ENCODE measurements around the gene HACD4.

HACD4 gene

DNA sequence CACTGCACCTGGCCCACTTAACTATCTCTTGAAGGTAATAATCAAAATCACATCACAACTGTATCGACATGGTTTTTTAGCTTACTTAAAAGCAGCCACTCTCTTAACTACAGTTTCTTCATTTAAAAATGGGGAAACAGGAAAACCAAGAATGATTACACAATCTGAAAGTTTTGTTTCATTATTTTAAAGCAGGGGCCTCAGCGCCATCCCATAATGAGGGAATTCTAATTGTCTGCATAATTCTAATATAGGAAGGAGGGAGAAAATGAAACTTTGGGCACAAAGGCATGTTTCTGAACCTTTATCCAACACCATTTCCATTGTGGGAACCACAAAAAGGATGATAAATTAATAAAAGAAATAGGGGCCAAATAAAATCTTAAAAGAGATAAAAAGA, 7.6 kb downstream of the HACD4 start:
- DNase-seq (ENCODE audit: extremely low read depth, low read depth), result no peak
- no peak overlapping the region for H3K4me3 ChIP-seq (replicated peaks; ENCODE audit: low read depth, low read length)
- TF ChIP-seq, protein P1, sequence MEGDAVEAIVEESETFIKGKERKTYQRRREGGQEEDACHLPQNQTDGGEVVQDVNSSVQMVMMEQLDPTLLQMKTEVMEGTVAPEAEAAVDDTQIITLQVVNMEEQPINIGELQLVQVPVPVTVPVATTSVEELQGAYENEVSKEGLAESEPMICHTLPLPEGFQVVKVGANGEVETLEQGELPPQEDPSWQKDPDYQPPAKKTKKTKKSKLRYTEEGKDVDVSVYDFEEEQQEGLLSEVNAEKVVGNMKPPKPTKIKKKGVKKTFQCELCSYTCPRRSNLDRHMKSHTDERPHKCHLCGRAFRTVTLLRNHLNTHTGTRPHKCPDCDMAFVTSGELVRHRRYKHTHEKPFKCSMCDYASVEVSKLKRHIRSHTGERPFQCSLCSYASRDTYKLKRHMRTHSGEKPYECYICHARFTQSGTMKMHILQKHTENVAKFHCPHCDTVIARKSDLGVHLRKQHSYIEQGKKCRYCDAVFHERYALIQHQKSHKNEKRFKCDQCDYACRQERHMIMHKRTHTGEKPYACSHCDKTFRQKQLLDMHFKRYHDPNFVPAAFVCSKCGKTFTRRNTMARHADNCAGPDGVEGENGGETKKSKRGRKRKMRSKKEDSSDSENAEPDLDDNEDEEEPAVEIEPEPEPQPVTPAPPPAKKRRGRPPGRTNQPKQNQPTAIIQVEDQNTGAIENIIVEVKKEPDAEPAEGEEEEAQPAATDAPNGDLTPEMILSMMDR (IDR thresholded peaks at IDR 0.05; ENCODE audit: low read depth, low read length, missing control alignments), result no peak

- DNase-seq (ENCODE audit: extremely low read depth, low read depth), result no peak
- H3K4me3 ChIP-seq (replicated peaks; ENCODE audit: low read depth, low read length), result no peak overlapping the region
- TF ChIP-seq, protein P1 (IDR thresholded peaks at IDR 0.05; ENCODE audit: low read depth, low read length, missing control alignments), result no peak
Observed at GRCh38 chr9:21018177-21018576, 13.3 kb downstream of the HACD4 start.

DNA sequence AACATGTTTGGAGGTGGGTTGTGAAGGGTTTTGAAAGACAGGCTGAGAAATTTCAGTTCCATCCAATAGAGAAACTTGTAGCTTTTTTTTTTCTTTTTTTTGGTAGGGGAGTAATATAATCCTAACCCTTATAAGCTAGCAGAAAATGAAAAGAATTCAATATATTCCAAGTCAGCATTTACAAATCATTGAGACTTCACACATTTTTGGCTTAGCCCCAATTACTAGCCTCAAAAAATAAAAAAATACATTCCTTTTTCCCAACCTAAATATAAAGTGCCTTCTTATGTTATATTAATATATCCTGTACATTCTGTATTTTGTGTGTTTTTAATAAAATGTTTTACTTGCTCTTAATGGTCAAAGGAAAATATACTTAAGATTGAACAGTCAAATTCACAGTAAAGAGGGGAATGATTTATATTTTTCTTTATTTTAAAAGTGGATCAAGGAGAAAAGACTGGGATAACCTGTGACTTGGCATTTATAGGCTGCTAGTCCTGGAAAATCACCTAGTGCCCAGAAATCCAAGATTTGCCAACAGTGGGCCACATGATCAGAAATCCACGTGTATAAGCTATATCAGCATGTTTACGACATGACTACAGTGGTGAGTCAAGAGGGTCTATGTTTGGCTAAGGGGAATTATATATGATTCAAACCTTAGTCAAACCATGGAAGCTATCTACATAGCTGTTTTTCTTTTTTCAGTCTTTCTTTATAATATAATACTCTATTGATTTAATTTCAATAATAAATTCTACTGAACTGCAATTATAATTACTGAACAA, 14.5 kb downstream of the HACD4 start:
- no peak overlapping the region for H3K4me3 ChIP-seq (replicated peaks; ENCODE audit: low read depth, low read length)
- TF ChIP-seq, protein P1 (IDR thresholded peaks at IDR 0.05; ENCODE audit: low read depth, low read length, missing control alignments), result no peak
- DNase-seq (ENCODE audit: extremely low read depth, low read depth), result no peak

- TF ChIP-seq, protein P1 (IDR thresholded peaks at IDR 0.05; ENCODE audit: low read depth, low read length, missing control alignments), result no peak
- H3K4me3 ChIP-seq (replicated peaks; ENCODE audit: low read depth, low read length), result no peak overlapping the region
- DNase-seq (ENCODE audit: extremely low read depth, low read depth), result no peak
Observed at GRCh38 chr9:21015995-21016394, 15.4 kb downstream of the HACD4 start.

DNA sequence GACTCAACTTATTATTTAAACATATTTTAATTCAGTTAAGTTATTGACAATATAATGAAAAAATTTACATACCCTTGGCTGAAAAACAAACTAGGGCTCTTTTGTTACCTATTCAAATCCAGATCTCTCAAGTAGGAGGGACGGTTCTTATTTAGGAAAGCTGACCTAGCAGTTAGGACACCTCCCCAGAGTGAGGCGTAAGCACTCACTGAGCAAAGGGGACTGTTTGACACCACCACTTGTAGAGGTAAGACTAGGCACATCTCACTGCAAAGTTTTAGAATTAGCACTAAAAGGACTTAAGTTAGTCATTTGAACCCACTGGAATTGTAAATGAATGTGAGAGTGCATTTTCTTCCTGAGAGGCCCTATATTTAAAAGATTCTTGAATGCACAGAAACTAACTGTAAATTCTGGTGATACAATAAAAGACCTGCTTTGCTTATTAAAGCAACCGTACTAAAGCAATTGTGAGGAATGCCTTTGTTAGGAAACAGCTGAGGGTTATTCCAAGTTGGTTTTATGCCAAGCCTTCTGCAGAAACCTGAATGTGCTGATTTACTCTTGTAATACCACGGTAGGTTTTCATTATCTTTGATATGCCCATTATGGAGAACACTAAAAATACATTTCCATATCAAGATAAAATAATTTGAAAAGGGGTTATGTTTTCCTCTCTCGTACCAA, 16.2 kb downstream of the HACD4 start:
- no peak for DNase-seq (ENCODE audit: extremely low read depth, low read depth)
- TF ChIP-seq, protein P1 (IDR thresholded peaks at IDR 0.05; ENCODE audit: low read depth, low read length, missing control alignments), result no peak
- H3K4me3 ChIP-seq (replicated peaks; ENCODE audit: low read depth, low read length), result no peak overlapping the region

DNA sequence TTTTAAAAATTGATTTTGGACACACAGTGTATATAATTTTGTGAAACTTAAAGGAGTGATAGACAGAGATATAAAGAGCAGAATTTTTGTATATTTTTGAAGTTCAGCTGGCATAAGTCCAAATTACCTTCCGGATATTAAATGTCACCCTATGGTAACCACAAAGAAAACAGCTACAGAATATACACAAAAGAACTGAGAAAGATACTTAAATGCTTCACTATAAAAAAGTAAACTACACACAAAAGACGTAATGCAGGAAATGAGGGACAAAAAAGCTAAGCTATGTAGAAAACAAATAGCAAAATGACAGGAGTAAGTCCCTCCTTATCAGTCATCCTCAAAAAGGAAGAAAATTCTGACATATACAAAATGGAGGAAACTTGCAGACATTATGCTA, 29.4 kb downstream of the HACD4 start:
- TF ChIP-seq, protein P1 (IDR thresholded peaks at IDR 0.05; ENCODE audit: low read depth, low read length, missing control alignments), result no peak
- H3K4me3 ChIP-seq (replicated peaks; ENCODE audit: low read depth, low read length), result no peak overlapping the region
- DNase-seq (ENCODE audit: extremely low read depth, low read depth), result no peak
